Esophagus muscularis mucosa (tissue), 4 donors: ENCODE data around the gene TBC1D24. TPM values are rescaled to one million over a fixed set of nuclear protein-coding genes. Genes with fewer than 3 reads are reported as not detected.

Experiments
- DNase-seq: peaks from one replicate; pipeline ENCODE4 v3.0.0-alpha.2; 2017; ENCODE audit errors: extremely low spot score
- H3K27ac ChIP-seq, 4 donors: fragments of 200-600 bp; sonication (generic); replicated peaks in 1 of 4; 1 replicate in 3 of 4; 2 replicates in 1 of 4; pipeline ENCODE4 v1.5.1; 2016 to 2019; ENCODE audit warnings: mild to moderate bottlenecking in 1 of 4
- H3K27me3 ChIP-seq, 4 donors: fragments of 200-600 bp; sonication (generic); one replicate each; pipeline versions ENCODE4 v1.5.1 to v1.6.0; 2016 to 2019
- H3K36me3 ChIP-seq, 4 donors: fragments of 200-600 bp; sonication (generic); one replicate each; pipeline ENCODE4 v1.5.1; 2016 to 2019
- H3K4me1 ChIP-seq, 4 donors: fragments of 200-600 bp; sonication (generic); one replicate each; pipeline ENCODE4 v1.5.1; 2016 to 2019
- H3K4me3 ChIP-seq, 4 donors: fragments of 200-600 bp; sonication (generic); 1 replicate in 2 of 4; 2 replicates in 2 of 4; pipeline ENCODE4 v1.5.1; 2016 to 2019; ENCODE audit warnings: mild to moderate bottlenecking in 4 of 4, moderate library complexity in 1 of 4
- H3K9me3 ChIP-seq, 4 donors: fragments of 200-600 bp; sonication (generic); 1 replicate in 3 of 4; 2 replicates in 1 of 4; pipeline ENCODE4 v1.5.1; 2016 to 2019
- CTCF ChIP-seq, 3 experiments: fragments of 200-600 bp in 2 of 3; fragments of 450-650 bp in 1 of 3; sonication (generic) in 2 of 3; IDR thresholded peaks; one replicate each; pipeline ENCODE4 v1.5.1; 2017 to 2019; ENCODE audit warnings: antibody characterized with exemption in 3 of 3, mild to moderate bottlenecking in 2 of 3, moderate library complexity in 1 of 3
- EP300 ChIP-seq: sonication (generic); formaldehyde crosslinking; IDR thresholded peaks from one replicate; pipeline ENCODE4 v1.6.1; 2017; ENCODE audit warnings: antibody characterized with exemption
- POLR2A ChIP-seq: fragments of 450-650 bp; IDR thresholded peaks from one replicate; pipeline ENCODE4 v1.6.1; 2017; ENCODE audit warnings: antibody characterized with exemption, moderate library complexity, mild to moderate bottlenecking, low read depth
- POLR2AphosphoS5 ChIP-seq, 2 donors: sonication (generic); formaldehyde crosslinking; IDR thresholded peaks; one replicate each; pipeline ENCODE4 v1.6.1; 2017; ENCODE audit warnings: antibody characterized with exemption in 2 of 2
- WGBS: methylation state at CpG from one replicate; pipeline ENCODE4 v1.1.5; 2018; 5-methylcytosine and 5-hydroxymethylcytosine counted together
- intact Hi-C: fragments of 100-400 bp; cut with DNase I; formaldehyde crosslinking; loops from one replicate; pipeline ENCODE4 v1.15.1; 2023
- total RNA-seq, 4 donors: library from RNA; depleted of rRNA; stranded (reverse); fragments of >200 nt; gene quantifications; one replicate each; pipeline versions ENCODE4 v1.1.0 to v1.2.1, GENCODE V29; 2016

Gene TBC1D24
- total RNA-seq, 4 donors from 2014 or later: 7.0 to 14.1 (median 11.5) TPM

DNA sequence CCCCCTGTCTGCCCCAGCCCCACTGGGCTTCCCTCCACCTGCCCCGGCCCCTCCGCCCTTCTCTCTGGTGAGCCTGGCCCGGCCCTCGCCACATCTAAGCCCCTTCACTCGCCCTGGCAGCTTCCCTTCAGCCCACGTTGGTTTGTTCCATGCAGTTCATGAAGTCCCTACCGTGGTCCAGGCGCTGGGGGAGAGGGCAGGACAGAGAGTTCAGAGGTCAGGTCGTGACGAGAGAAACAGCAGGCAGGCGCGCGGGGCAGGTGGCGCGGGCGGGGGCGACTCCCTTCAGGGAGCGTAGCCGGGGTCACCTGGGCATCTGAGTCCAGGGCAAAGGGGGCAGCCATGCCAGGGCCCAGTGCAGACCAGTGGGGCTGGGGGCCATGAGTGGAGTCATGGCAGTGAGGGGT lies 23.9 kb upstream of the TBC1D24 start:
- intact Hi-C loops: no loop called here
- H3K36me3 ChIP-seq: peaks cover 0 to 44% (median 24%) of the 10 kb centered on the region in 4 donors

DNA sequence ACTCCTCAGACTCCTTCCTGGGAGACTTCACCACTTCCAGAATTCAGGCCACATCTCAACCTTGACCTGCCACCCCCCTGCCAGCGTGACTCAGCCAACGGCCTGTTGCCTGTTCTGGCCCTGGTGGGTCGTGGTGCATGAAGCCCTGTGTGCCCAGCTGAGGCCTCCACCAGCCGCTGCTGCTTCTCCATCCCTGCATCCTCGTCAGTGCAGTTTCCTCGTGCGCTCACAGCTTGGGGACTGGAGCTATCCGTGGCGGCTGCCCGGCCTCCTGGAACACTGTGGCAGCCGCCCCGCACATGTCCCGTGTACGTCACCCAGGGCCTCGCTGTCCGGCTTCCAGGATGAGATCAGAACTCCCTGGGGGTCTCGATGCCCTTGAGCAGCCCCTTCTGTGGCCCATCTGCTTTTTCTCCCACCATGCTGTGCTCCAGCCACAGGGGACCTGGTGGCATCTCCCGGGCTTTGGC lies 23.0 kb upstream of the TBC1D24 start:
- intact Hi-C loops: no loop called here
- Histone ChIP-seq H3K9me3 (no peaks in the 10 kb centered on the region), H3K4me1 (no peaks in the 10 kb centered on the region), H3K4me3 (no peak overlapping the region), H3K27me3 (no peaks in the 10 kb centered on the region), H3K27ac (no peak overlapping the region), H3K36me3 (peaks cover 0 to 42% (median 23%) of the 10 kb centered on the region in 4 donors)
- TF ChIP-seq POLR2AphosphoS5 (IDR thresholded peaks at IDR 0.05) (no peak), CTCF (IDR thresholded peaks at IDR 0.05) (no peak), POLR2A (no peak), EP300 (no peak)
- 91% methylated on average over 11 of the region's 18 CpGs for WGBS
- DNase-seq: no peak

More for the DNA sequence above, 23.9 kb upstream of the TBC1D24 start:
- 94% methylated on average over 19 of the region's 19 CpGs for WGBS
- Histone ChIP-seq H3K27me3 (no peaks in the 10 kb centered on the region), H3K4me1 (no peaks in the 10 kb centered on the region), H3K4me3 (no peak overlapping the region), H3K9me3 (no peaks in the 10 kb centered on the region), H3K27ac (no peak overlapping the region)
- TF ChIP-seq CTCF (IDR thresholded peaks at IDR 0.05) (no peak), POLR2A (no peak)
- no peak for DNase-seq

GRCh38 chr16:2452650-2453049 lies 22.3 kb upstream of the TBC1D24 start:
- H3K4me3 ChIP-seq: no peak overlapping the region
- peaks cover 0 to 38% (median 24%) of the 10 kb centered on the region in 4 donors for H3K36me3 ChIP-seq
- H3K4me1 ChIP-seq: no peaks in the 10 kb centered on the region
- H3K27me3 ChIP-seq: no peaks in the 10 kb centered on the region
- no peak for DNase-seq
- WGBS: 95% methylated on average over 8 of the region's 8 CpGs
- H3K27ac ChIP-seq: no peak overlapping the region
- intact Hi-C loops: no loop called here
- TF ChIP-seq POLR2A (no peak), CTCF (IDR thresholded peaks at IDR 0.05) (no peak), EP300 (no peak), POLR2AphosphoS5 (IDR thresholded peaks at IDR 0.05) (no peak)
- H3K9me3 ChIP-seq: no peaks in the 10 kb centered on the region

DNA sequence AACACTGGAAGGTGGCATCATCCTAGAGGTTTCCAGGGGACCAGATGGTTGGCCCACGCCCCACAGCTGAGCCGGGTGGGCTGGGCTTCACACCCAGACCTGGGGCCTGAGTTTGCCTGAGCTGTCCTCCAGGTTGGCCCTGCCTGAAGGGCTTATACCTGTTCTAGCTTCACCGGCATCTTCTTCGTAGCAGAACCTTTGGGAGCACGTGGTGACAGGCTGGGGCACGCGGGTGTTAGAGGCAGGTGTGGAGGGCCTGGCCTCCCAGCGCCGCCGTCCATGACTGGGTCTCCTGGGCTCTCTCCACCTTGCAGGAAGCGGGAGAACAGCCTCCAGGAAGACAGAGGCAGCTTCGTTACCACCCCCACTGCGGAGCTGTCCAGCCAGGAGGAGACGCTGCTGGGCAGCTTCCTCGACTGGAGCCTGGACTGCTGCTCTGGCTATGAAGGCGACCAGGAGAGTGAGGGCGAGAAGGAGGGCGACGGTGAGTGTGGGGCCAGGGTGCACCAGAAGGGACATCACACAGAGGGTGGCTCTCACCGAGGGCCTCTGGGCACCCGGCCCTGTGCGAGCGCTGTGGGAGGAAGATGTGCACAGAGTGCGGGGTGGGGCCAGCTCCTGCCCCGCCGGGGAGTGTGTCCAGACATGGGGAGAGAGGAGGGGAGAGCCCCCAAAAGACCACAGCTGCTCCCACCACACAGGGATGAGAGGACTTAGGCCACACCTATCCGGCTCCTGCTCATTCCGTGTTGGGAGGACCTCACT lies 19.7 kb upstream of the TBC1D24 start:
- WGBS: 92% methylated on average over 26 of the region's 28 CpGs
- no peaks in the 10 kb centered on the region for H3K9me3 ChIP-seq
- intact Hi-C loops: loop anchor here (5.0 kb wide), 1 partner anchor 47 kb away; no protein-coding TSS in a partner anchor
- H3K36me3 ChIP-seq: peaks cover 0 to 21% (median 9%) of the 10 kb centered on the region in 4 donors
- no peaks in the 10 kb centered on the region for H3K27me3 ChIP-seq
- peaks cover 12 to 16% (median 13%) of the 10 kb centered on the region in 4 donors for H3K4me1 ChIP-seq
- H3K27ac ChIP-seq: no peak overlapping the region
- H3K4me3 ChIP-seq: no peak overlapping the region
- TF ChIP-seq POLR2A (no peak), EP300 (no peak), CTCF (IDR thresholded peaks at IDR 0.05) (no peak), POLR2AphosphoS5 (IDR thresholded peaks at IDR 0.05) (no peak)
- no peak for DNase-seq
